Endothelial cell of umbilical vein (primary cell): ENCODE results near the gene HECTD4. TPM values are rescaled to one million over a fixed set of nuclear protein-coding genes. Genes with fewer than 3 reads are reported as not detected.

Source experiments
- BruUV-seq: library from RNA; stranded (reverse); fragments of 400-500 nt; replicated peaks from 2 replicates; lab custom pipeline; 2021; lab: Mats Ljungman, UMichigan
- CTCF ChIA-PET: fragments of 300-600, 350-600 bp; sonication (Branson Sonifier 250); formaldehyde crosslinking; loops from one replicate; lab custom pipeline; 2021; ENCODE audit warnings: antibody characterized with exemption, inconsistent platforms; lab: Charles Lee
- POLR2A ChIA-PET: fragments of 300-600, 350-600 bp; sonication (Branson Sonifier 250); formaldehyde crosslinking; loops from one replicate; lab custom pipeline; 2021; ENCODE audit warnings: antibody characterized with exemption, inconsistent platforms; lab: Charles Lee
- DNase-seq: peaks from one replicate; pipeline ENCODE4 v3.0.0-alpha.2; 2011; ENCODE audit warnings: low read depth, low spot score
- FAIRE-seq: peaks from 2 replicates; lab custom pipeline; 2011; peaks lifted over from hg19 to GRCh38; lab: Jason Lieb, UNC
- H2AFZ ChIP-seq: 2 replicates; pipeline ENCODE4 v1.6.0; 2012; ENCODE audit warnings: low read depth, low read length, control low read depth, inconsistent platforms
- H3K27ac ChIP-seq: 2 replicates; pipeline ENCODE4 v1.5.1; 2011; ENCODE audit warnings: low read depth, mild to moderate bottlenecking, control low read depth, low read length, moderate library complexity; ENCODE audit not compliant: insufficient read depth
- H3K27me3 ChIP-seq, 2 experiments: 2 replicates each; pipeline versions ENCODE4 v1.6.0 to v1.6.1; 2011; ENCODE audit warnings: low read length in 2 of 2, mixed read lengths in 1 of 2; ENCODE audit not compliant: control insufficient read depth in 2 of 2, insufficient read depth in 2 of 2
- H3K36me3 ChIP-seq, 2 experiments: 2 replicates in 1 of 2; 3 replicates in 1 of 2; pipeline ENCODE4 v1.5.1; 2011; ENCODE audit warnings: low read length in 2 of 2, mild to moderate bottlenecking in 1 of 2, moderate library complexity in 1 of 2; ENCODE audit not compliant: control insufficient read depth in 2 of 2, insufficient read depth in 2 of 2; ENCODE audit errors: extremely low read depth in 1 of 2
- H3K4me1 ChIP-seq: 3 replicates; pipeline ENCODE4 v1.5.1; 2011; ENCODE audit warnings: mild to moderate bottlenecking, low read length; ENCODE audit not compliant: control insufficient read depth, insufficient read depth; ENCODE audit errors: extremely low read depth
- H3K4me2 ChIP-seq: 2 replicates; pipeline ENCODE4 v1.6.1; 2011; ENCODE audit warnings: low read length, control low read depth, mixed read lengths; ENCODE audit not compliant: insufficient read depth
- H3K4me3 ChIP-seq, 3 experiments: fragments of 200-600 bp in 1 of 3; sonication (generic), shearing (Covaris generic) in 1 of 3; replicated peaks in 1 of 3; 2 replicates each; pipeline ENCODE4 v1.5.1; 2011 to 2016; ENCODE audit warnings: control low read depth in 3 of 3, low read length in 3 of 3, mild to moderate bottlenecking in 2 of 3, inconsistent platforms in 1 of 3, low read depth in 1 of 3, moderate library complexity in 1 of 3; ENCODE audit not compliant: insufficient read depth in 1 of 3
- H3K79me2 ChIP-seq: 2 replicates; pipeline ENCODE4 v1.6.0; 2012; ENCODE audit warnings: low read length, inconsistent platforms; ENCODE audit not compliant: control insufficient read depth, insufficient read depth
- H3K9ac ChIP-seq: replicated peaks from 2 replicates; pipeline ENCODE3; 2011; ENCODE audit warnings: low read length, control low read depth; ENCODE audit not compliant: insufficient read depth; ENCODE audit errors: extremely low read depth
- H3K9me1 ChIP-seq: replicated peaks from 3 replicates; pipeline ENCODE4 v1.6.0; 2011; ENCODE audit warnings: mild to moderate bottlenecking, low read length; ENCODE audit not compliant: control insufficient read depth, insufficient read depth; ENCODE audit errors: extremely low read depth
- H3K9me3 ChIP-seq: replicated peaks from 2 replicates; pipeline ENCODE4 v1.5.1; 2012; ENCODE audit warnings: low read length, inconsistent platforms; ENCODE audit not compliant: control insufficient read depth, insufficient read depth
- H4K20me1 ChIP-seq: replicated peaks from 2 replicates; pipeline ENCODE3; 2011; ENCODE audit warnings: mild to moderate bottlenecking, low read length; ENCODE audit not compliant: control insufficient read depth, insufficient read depth; ENCODE audit errors: extremely low read depth
- EZH2 ChIP-seq: IDR thresholded peaks from 2 replicates; pipeline ENCODE4 v1.6.1; 2012; ENCODE audit warnings: borderline replicate concordance, low read depth, mild to moderate bottlenecking, moderate library complexity, low read length, inconsistent platforms; ENCODE audit not compliant: severe bottlenecking
- FOS ChIP-seq: IDR thresholded peaks from 2 replicates; pipeline ENCODE4 v1.6.1; 2011; ENCODE audit warnings: mild to moderate bottlenecking, low read length, moderate library complexity, borderline replicate concordance; ENCODE audit not compliant: insufficient read depth
- GATA2 ChIP-seq: IDR thresholded peaks from 2 replicates; pipeline ENCODE4 v1.7.0; 2011; ENCODE audit warnings: low read depth, mild to moderate bottlenecking, moderate library complexity, mixed read lengths, low read length; ENCODE audit not compliant: insufficient read length, insufficient read depth
- JUN ChIP-seq: IDR thresholded peaks from 2 replicates; pipeline ENCODE4 v1.6.1; 2011; ENCODE audit warnings: borderline replicate concordance, low read depth; ENCODE audit not compliant: insufficient read length, insufficient read depth
- MYC ChIP-seq: IDR thresholded peaks from one replicate; pipeline ENCODE4 v1.6.1; 2011; ENCODE audit warnings: mild to moderate bottlenecking, low read depth, low read length
- POLR2A ChIP-seq: IDR thresholded peaks from 2 replicates; pipeline ENCODE4 v1.6.1; 2012; ENCODE audit warnings: low read depth, mild to moderate bottlenecking, control low read depth, low read length
- POLR2AphosphoS5 ChIP-seq: IDR thresholded peaks from 2 replicates; pipeline ENCODE4 v1.6.1; 2012; ENCODE audit warnings: low read depth, mild to moderate bottlenecking, control low read depth, low read length, moderate library complexity; ENCODE audit not compliant: insufficient read depth
- dilution Hi-C: fragments of 300-500 bp; cut with MboI; formaldehyde crosslinking; loops from one replicate; pipeline ENCODE4 v1.15.0; 2019; ENCODE audit warnings: low sequenced_read_pairs; ENCODE audit not compliant: extremely low pct_ligation_motif_present
- intact Hi-C: fragments of 100-400 bp; cut with micrococcal nuclease; formaldehyde crosslinking; loops from one replicate; pipeline ENCODE4 v1.10.0; 2022
- polyA plus RNA-seq, 4 experiments: library from polyadenylated mRNA; depleted of rRNA in 3 of 4; stranded (reverse) in 3 of 4; unstranded in 1 of 4; fragments of >200 nt; gene quantifications; 2 replicates each; pipeline versions ENCODE4 v1.2.1 to v1.2.3, GENCODE V29; 2011 to 2012; ENCODE audit warnings: missing spikeins in 1 of 4
- total RNA-seq: library from RNA; stranded (reverse); gene quantifications from 2 replicates; pipeline ENCODE4 v1.2.3, GENCODE V29; 2021
- TF ChIP-seq, protein P1 (sequence below): IDR thresholded peaks from 2 replicates; pipeline ENCODE4 v1.6.1; 2011; ENCODE audit not compliant: insufficient read depth, insufficient read length
- TF ChIP-seq, protein P2 (sequence below), 2 donors: IDR thresholded peaks; 1 replicate in 1 of 2; 2 replicates in 1 of 2; pipeline ENCODE4 v1.5.1; 2011; ENCODE audit warnings: low read length in 2 of 2, mild to moderate bottlenecking in 2 of 2, moderate library complexity in 2 of 2, control low read depth in 1 of 2, inconsistent platforms in 1 of 2, low read depth in 1 of 2; ENCODE audit not compliant: insufficient read depth in 1 of 2; ENCODE audit errors: extremely low read depth in 1 of 2

The HECTD4 gene
- total and polyA plus RNA-seq, 2 donors (not counting 3 experiments of a cell fraction or from before 2014, with no cell fraction given) = 9.7 to 47.7 TPM

DNA sequence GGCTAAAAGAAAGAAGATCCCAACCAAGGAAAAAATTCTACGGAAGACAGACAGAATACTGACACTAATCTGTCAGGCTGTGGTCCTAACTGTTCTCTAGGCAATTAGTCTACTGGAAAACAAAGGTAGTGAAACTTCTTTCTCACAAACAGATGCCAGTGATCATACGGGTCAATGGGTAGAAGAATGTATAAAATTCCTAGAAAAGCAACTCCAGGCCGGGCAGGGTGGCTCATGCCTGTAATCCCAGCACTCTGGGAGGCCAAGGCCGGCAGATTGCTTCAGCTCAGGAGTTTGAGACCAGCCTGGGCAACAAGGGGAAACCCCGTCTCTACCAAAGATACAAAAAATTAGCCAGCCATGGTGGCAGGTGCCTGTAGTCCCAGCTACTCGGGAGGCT lies 64.8 kb downstream of the HECTD4 start:
- H3K27ac ChIP-seq = no peak overlapping the region
- POLR2A ChIA-PET = no interaction called here
- dilution Hi-C loops = no loop called here

DNA sequence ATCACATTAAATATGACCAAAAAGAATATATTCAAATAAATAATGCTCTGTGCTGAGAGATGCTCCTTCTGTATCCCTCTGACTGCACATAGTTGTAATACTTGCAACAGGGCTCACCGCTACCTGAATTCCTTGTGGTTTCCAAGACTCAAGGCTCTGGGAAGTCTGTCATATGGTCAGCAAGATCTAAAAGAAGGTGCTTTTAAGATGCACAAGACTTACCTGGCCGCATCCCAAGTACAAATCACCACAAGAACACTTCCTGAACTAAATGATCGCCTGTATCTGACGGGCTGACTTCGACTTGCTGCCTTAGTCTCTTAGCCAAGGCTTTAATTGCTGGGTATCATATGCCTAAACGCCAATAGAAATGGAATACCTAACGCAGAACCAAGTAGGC lies 67.2 kb downstream of the HECTD4 start:
- ChIA-PET CTCF (interaction anchor here (1.9 kb wide), 1 partner anchor 8 kb away, joined by 5 read pairs; no protein-coding TSS in a partner anchor), POLR2A (no interaction called here)
- DNase-seq (no peak), FAIRE-seq (no peak)
- no peaks in the 10 kb centered on the region for H4K20me1 ChIP-seq
- H3K4me2 ChIP-seq = no peak overlapping the region
- peaks cover 0 to 4% of the 10 kb centered on the region in 2 experiments for H3K36me3 ChIP-seq
- H3K9me3 ChIP-seq = no peaks in the 10 kb centered on the region
- H3K9ac ChIP-seq = no peak overlapping the region
- TF ChIP-seq, protein P1, sequence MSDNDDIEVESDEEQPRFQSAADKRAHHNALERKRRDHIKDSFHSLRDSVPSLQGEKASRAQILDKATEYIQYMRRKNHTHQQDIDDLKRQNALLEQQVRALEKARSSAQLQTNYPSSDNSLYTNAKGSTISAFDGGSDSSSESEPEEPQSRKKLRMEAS = no peak
- TF ChIP-seq GATA2 = no peak
- TF ChIP-seq EZH2 = no peak
- TF ChIP-seq JUN = no peak
- TF ChIP-seq, protein P2, sequence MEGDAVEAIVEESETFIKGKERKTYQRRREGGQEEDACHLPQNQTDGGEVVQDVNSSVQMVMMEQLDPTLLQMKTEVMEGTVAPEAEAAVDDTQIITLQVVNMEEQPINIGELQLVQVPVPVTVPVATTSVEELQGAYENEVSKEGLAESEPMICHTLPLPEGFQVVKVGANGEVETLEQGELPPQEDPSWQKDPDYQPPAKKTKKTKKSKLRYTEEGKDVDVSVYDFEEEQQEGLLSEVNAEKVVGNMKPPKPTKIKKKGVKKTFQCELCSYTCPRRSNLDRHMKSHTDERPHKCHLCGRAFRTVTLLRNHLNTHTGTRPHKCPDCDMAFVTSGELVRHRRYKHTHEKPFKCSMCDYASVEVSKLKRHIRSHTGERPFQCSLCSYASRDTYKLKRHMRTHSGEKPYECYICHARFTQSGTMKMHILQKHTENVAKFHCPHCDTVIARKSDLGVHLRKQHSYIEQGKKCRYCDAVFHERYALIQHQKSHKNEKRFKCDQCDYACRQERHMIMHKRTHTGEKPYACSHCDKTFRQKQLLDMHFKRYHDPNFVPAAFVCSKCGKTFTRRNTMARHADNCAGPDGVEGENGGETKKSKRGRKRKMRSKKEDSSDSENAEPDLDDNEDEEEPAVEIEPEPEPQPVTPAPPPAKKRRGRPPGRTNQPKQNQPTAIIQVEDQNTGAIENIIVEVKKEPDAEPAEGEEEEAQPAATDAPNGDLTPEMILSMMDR (IDR thresholded peaks at IDR 0.05; ENCODE audit: extremely low read depth in 1 of 2, insufficient read depth in 1 of 2, low read depth in 1 of 2, low read length in 2 of 2) = no peak
- no peak for TF ChIP-seq POLR2A
- TF ChIP-seq MYC = no peak
- no peak for TF ChIP-seq FOS
- no peak for TF ChIP-seq POLR2AphosphoS5
- dilution Hi-C loops (no loop called here), intact Hi-C loops (no loop called here)
- no peaks in the 10 kb centered on the region for H3K27me3 ChIP-seq
- H3K27ac ChIP-seq = no peak overlapping the region
- H3K79me2 ChIP-seq = no peaks in the 10 kb centered on the region
- BruUV-seq = no TSS peak
- no peak overlapping the region for H2AFZ ChIP-seq
- H3K9me1 ChIP-seq = no peaks in the 10 kb centered on the region
- no peak overlapping the region for H3K4me3 ChIP-seq
- H3K4me1 ChIP-seq = no peaks in the 10 kb centered on the region

More for the DNA sequence above, 64.8 kb downstream of the HECTD4 start:
- no peak for DNase-seq
- Histone ChIP-seq H2AFZ (no peak overlapping the region), H3K36me3 (peaks cover 0 to 4% of the 10 kb centered on the region in 2 experiments), H3K4me3 (no peak overlapping the region), H3K9me1 (no peaks in the 10 kb centered on the region), H3K9ac (no peak overlapping the region), H3K4me2 (no peak overlapping the region), H3K9me3 (no peaks in the 10 kb centered on the region), H4K20me1 (no peaks in the 10 kb centered on the region), H3K79me2 (no peaks in the 10 kb centered on the region), H3K4me1 (no peaks in the 10 kb centered on the region), H3K27me3 (no peaks in the 10 kb centered on the region)
- FAIRE-seq = no peak
- BruUV-seq = no TSS peak
- intact Hi-C loops = no loop called here
- TF ChIP-seq, protein P2 (IDR thresholded peaks at IDR 0.05; ENCODE audit: extremely low read depth in 1 of 2, insufficient read depth in 1 of 2, low read depth in 1 of 2, low read length in 2 of 2) = no peak
- TF ChIP-seq GATA2 (no peak), FOS (no peak)
- CTCF ChIA-PET = interaction anchor here (1.2 kb wide), 1 partner anchor 11 kb away, joined by 3 read pairs; no protein-coding TSS in a partner anchor
